HCT116 (cell line): Measurements from ENCODE around the gene PCK2.

Experiments
- EZH2 ChIP-seq: fragments of 200-600 bp; sonication (generic); IDR thresholded peaks from 2 replicates; pipeline ENCODE4 v1.6.1; 2017; ENCODE audit warnings: antibody characterized with exemption, mixed run types
- EZH2phosphoT487 ChIP-seq: fragments of 200-600 bp; IDR thresholded peaks from 2 replicates; pipeline ENCODE4 v1.6.1; 2018; ENCODE audit warnings: antibody characterized with exemption, borderline replicate concordance
- POLR2AphosphoS5 ChIP-seq: IDR thresholded peaks from 2 replicates; pipeline ENCODE4 v1.6.1; 2011; ENCODE audit warnings: mild to moderate bottlenecking, low read depth, low read length, moderate library complexity
- SIN3A ChIP-seq: IDR thresholded peaks from 2 replicates; pipeline ENCODE4 v1.6.1; 2012; ENCODE audit warnings: low read depth
- TF ChIP-seq, protein P1 (sequence below), 3 experiments: fragments of 200-600 bp in 1 of 3; sonication (generic) in 1 of 3; IDR thresholded peaks in 2 of 3; conservative IDR thresholded peaks in 1 of 3; 2 replicates each; pipeline ENCODE4 v1.5.1; 2012 to 2017; ENCODE audit warnings: low read depth in 2 of 3, low read length in 2 of 3, antibody characterized with exemption in 1 of 3, borderline replicate concordance in 1 of 3, control low read depth in 1 of 3, mild to moderate bottlenecking in 1 of 3, mixed read lengths in 1 of 3, mixed run types in 1 of 3, moderate library complexity in 1 of 3; ENCODE audit not compliant: insufficient read depth in 1 of 3
- TF ChIP-seq, protein P2 (sequence below): IDR thresholded peaks from 2 replicates; pipeline ENCODE4 v1.6.1; 2012; ENCODE audit warnings: low read depth

DNA sequence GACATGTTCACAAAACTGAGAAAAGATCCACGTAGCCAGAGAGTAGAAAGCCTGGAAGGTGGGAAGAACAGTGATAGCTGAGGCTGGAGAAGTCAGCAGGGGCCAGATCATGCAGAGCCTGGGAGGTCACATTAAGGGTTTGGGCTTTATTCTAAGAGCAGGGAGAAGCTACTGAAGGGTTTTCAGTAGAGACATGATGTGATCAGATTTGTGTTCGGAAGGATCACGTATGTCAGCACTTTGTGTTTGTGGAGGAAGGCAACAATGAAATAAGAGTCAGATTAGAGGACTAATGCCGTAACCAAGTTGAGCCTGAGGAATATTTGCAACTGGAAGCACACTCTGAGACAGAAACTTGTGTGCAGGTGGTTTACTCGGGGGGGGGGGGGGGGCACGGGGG lies 4.2 kb upstream of the PCK2 start:
- TF ChIP-seq, protein P1, sequence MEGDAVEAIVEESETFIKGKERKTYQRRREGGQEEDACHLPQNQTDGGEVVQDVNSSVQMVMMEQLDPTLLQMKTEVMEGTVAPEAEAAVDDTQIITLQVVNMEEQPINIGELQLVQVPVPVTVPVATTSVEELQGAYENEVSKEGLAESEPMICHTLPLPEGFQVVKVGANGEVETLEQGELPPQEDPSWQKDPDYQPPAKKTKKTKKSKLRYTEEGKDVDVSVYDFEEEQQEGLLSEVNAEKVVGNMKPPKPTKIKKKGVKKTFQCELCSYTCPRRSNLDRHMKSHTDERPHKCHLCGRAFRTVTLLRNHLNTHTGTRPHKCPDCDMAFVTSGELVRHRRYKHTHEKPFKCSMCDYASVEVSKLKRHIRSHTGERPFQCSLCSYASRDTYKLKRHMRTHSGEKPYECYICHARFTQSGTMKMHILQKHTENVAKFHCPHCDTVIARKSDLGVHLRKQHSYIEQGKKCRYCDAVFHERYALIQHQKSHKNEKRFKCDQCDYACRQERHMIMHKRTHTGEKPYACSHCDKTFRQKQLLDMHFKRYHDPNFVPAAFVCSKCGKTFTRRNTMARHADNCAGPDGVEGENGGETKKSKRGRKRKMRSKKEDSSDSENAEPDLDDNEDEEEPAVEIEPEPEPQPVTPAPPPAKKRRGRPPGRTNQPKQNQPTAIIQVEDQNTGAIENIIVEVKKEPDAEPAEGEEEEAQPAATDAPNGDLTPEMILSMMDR (IDR thresholded peaks at IDR 0.05 in 2 of 3, conservative IDR thresholded peaks at IDR 0.05 in 1 of 3; ENCODE audit: borderline replicate concordance in 1 of 3, insufficient read depth in 1 of 3, low read depth in 2 of 3, low read length in 2 of 3) = no peak
- no peak for TF ChIP-seq SIN3A
- TF ChIP-seq, protein P2, sequence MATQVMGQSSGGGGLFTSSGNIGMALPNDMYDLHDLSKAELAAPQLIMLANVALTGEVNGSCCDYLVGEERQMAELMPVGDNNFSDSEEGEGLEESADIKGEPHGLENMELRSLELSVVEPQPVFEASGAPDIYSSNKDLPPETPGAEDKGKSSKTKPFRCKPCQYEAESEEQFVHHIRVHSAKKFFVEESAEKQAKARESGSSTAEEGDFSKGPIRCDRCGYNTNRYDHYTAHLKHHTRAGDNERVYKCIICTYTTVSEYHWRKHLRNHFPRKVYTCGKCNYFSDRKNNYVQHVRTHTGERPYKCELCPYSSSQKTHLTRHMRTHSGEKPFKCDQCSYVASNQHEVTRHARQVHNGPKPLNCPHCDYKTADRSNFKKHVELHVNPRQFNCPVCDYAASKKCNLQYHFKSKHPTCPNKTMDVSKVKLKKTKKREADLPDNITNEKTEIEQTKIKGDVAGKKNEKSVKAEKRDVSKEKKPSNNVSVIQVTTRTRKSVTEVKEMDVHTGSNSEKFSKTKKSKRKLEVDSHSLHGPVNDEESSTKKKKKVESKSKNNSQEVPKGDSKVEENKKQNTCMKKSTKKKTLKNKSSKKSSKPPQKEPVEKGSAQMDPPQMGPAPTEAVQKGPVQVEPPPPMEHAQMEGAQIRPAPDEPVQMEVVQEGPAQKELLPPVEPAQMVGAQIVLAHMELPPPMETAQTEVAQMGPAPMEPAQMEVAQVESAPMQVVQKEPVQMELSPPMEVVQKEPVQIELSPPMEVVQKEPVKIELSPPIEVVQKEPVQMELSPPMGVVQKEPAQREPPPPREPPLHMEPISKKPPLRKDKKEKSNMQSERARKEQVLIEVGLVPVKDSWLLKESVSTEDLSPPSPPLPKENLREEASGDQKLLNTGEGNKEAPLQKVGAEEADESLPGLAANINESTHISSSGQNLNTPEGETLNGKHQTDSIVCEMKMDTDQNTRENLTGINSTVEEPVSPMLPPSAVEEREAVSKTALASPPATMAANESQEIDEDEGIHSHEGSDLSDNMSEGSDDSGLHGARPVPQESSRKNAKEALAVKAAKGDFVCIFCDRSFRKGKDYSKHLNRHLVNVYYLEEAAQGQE = no peak
- no peak for TF ChIP-seq EZH2
- no peak for TF ChIP-seq POLR2AphosphoS5
- no peak for TF ChIP-seq EZH2phosphoT487
